DMS114 treated with DMSO at 0.1 percent for 48 hours (cell line): ENCODE results near the gene CYP4V2.
"Not testable (repeated sequence)": the region's sequence is repeated elsewhere in the genome, so short reads cannot be mapped to it uniquely, and the experiment has no call there.

Experiments
- DNase-seq: peaks from one replicate; lab custom pipeline; 2025; ENCODE audit not compliant: unreplicated experiment; lab: John Stamatoyannopoulos, UW

Gene CYP4V2

DNA sequence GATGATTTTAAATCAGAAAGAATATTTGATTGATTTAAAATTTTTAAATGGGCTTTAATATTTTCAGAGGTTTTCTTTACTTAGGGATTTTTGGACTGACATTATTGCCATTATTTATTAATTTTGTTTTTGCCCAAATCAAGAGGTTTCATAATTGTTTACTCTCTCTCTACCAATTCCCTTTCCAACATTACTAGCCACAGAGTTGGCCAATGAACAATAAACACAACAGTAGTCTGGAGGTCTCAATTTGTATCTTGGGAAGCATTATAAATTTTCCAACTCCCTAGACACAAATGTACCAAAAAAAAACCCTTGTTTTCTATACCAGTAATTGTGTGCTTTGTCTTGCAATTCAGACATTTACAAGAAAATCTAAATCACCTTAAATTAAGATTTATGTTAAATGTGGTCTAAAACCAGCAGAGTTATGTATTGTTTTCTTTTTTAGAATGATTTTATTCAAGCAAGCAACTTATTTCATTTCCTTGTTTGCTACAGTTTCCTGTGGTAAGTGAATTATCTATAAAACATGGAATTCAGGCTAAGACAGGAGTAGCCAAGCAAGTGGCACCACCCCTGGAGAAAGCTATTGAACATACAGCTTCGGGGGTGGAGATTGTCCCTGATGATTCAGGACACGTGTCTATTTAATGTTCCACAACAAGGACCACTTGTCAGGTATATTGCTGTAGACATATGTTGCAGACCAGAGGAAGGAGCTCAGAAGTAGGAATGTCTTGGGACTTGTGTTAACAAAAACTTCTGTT lies 36.6 kb downstream of the CYP4V2 start:
- no peak for DNase-seq

DNA sequence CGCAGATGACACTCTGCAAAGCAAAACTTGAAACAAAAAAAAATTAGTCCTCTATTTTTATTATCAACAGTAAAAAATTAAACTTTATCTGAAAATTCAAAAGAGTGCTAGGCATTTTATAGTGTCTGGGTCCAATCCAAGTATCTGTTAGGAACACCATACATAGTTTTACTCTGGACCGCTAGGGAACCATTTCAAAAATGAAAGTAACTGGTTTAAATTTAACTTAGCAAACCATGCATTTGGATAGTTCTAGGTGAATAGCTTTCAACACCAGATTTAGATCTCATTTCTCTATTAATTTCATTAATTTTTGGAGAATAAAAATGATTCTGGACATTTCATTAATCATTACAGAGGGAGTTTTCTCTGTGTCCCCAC lies 37.1 kb downstream of the CYP4V2 start:
- DNase-seq: no peak

DNA sequence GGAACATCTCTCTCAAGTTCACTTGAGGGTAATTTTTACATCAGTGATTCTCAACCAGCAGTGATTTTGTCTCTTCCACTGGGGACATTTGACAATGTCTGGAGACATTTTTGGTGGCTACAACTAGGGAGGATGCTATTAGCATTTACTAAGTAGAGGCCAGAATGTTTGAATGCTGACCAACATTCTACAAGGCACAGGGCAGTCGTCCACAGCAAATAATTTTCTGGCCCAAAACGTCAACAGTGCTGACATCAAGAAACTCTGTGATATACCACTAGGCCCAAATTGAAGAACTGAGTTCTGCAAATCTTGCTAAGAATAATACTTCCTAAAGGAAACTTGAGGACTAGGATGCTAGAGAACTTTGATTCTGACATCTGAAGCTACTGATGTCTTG lies 43.0 kb downstream of the CYP4V2 start:
- no peak for DNase-seq

DNA sequence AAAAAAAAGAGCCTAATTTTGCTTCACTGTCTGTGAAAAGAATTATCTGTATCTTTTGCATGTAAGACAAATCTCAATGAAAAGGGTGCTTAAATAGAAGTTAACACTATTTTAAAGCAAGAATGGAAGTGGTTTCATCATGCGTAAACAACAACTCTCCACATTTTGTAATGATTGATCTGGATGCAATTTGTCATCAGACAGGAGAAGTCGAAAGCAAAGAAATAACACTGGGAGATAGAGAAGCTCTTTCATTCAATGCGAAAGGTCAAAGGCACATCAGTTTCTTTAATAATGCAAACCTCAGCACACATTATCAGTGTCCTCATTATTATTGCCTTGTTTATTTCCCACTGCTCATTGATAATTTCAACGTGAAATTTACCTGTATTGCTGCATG lies 44.8 kb downstream of the CYP4V2 start:
- no peak for DNase-seq

DNA sequence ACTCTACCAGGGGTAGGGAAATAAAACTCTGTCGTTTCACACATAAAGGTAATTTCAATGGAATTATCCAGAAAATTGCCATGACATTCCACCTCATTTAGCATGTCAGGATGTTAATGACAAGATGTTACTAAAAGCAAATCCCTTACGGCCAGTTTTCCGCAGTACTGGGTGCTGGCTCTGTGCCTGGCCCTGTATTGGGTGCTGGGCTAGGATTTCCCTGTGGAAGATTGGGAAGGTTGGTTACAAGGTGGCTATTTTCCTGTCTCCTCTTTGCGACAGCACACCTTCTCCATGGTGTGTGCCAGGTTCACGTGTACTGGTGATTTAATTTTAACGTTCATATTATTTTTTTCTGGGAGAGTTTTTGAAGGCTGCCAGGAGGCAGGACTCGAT lies 49.1 kb downstream of the CYP4V2 start:
- DNase-seq: no peak

DNA sequence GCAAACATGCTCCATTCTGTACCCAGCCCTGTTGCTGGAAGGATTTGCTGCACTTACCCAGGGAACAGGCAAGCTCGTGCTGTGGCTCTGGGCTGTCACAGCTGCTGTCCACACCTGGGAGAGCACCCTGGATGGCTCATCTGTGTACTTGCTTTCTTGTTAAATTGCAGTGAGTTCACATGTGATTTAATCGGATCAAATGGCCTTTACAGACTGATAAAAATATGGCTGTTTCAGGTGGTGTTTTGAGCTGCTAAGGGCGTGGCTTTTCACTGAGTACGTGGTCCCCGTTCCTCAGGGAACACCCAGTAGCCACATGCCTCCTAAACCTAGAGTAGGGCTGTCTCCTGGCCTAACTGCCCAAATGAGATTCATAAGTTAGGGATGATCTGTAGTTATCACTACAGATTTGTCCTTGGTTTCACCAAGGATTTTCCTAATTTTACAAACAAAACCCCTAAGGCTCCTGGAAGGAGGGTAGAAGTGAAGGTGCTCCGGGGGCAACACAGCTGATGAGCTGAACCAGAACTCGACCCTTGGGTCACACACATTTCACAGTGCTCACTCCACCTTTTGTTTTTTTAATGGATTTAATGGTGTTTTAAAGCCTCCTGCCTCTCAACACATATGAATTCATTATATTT lies 49.6 kb downstream of the CYP4V2 start:
- DNase-seq: peak; percentile 22

DNA sequence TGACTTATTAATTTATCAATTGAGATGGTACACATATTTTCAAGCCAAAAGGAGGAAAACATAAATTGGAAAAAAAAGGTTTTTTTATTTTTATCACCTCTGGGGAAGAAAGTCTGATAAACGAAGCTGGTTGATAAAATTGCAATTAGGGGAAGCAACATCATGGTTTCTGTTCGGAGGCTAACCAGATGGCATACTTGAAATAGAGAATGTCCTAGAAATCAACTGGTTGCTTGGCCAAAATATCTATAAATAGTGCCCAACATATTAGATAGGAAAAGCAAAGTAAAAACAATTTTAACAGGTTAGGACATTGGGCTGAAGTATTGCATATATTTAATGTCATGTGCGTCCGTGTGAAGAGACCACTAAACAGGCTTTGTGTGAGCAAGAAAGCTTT lies 50.2 kb downstream of the CYP4V2 start:
- no peak for DNase-seq

DNA sequence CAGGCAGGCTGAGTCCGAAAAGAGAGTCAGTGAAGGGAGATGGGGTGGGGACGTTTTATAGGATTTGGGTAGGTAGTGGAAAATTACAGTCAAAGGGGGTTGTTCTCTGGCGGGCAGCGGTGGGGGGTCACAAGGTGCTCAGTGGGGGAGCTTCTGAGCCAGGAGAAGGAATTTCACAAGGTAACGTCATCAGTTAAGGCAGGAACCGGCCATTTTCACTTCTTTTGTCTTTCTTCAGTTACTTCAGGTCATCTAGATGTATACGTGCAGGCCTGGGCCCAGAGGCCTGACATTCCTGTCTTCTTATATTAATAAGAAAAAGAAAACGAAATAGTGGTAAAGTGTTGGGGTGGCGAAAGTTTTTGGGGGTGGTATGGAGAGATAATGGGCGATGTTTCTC lies 50.7 kb downstream of the CYP4V2 start:
- not testable (repeated sequence) for DNase-seq

DNA sequence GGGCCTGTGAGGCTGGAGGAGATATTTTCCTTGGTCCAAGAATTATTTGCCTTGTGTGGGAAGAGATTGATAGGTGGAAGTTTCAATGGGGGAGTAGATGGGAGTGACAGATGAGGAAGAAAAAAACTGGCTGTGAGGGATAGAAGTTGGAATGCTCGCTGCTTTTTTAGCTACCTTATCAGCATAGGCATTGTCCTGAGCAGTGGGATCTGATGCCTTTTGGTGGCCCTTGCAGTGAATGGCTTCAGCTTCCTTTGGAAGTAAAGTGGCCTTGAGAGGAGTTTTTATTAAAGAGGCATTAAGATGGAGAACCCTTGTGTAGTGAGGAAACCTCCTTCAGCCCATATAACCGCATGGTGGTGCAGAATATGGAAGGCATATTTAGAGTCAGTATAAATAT lies 52.0 kb downstream of the CYP4V2 start:
- DNase-seq: no peak

DNA sequence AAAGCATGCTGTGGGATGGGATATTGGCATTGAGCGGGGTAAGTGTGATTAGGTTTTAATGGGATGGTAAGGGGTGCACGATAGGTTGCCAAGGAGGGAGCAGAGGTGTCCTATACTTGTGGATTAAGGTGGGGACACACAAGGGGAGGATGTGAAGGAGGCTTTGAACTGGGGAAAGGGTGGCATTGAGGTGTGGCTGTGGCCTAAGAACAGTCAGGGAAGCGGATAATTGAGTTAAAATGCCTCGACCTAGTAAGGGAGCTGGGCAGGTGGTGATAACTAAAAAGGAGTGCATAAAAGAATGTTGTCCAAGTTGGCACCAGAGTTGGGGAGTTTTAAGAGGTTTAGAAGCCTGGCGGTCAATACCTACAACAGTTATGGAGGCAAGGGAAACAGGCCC lies 53.5 kb downstream of the CYP4V2 start:
- DNase-seq: no peak

DNA sequence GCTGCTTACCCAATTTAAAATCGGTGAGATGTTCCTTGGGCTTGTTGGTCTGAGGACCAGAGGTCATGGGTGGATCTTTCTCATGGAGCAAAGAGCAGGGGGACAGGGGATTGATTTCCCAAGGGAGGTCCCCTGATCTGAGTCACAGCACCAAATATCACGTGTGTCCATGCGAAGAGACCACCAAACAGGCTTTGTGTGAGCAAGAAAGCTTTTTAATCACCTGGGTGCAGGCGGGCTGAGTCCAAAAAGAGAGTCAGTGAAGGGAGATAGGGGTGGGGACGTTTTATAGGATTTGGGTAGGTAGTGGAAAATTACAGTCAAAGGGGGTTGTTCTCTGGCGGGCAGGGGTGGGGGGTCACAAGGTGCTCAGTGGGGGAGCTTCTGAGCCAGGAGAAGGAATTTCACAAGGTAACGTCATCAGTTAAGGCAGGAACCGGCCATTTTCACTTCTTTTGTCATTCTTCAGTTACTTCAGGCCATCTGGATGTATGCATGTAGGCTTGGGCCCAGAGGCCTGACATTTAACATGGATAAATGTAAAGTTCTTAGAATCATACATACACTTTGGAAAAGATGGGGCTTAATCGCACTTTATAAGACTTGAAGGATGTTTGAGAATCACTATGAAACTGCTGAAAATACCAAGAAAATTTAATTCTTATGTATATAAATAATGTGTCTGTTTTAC lies 55.8 kb downstream of the CYP4V2 start:
- DNase-seq: not testable (repeated sequence)

DNA sequence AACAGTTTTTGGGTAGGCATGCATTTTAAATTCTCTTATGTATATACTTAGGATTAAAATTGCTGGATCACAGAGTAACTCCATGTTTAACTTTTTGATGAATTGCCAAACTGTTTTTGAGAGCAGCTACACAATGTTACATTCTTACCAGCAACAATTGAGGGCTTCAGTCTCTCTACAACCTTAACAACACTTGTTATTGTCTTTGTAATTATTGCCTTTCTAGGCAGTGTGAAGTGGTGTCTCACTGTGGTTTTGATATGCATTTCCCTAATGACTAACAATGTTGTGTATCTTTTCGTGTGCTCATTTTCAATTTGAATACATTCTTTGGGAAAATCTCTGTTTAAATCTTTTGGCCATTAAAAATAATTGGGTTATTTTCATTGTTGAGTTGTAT lies 57.3 kb downstream of the CYP4V2 start:
- DNase-seq: no peak

DNA sequence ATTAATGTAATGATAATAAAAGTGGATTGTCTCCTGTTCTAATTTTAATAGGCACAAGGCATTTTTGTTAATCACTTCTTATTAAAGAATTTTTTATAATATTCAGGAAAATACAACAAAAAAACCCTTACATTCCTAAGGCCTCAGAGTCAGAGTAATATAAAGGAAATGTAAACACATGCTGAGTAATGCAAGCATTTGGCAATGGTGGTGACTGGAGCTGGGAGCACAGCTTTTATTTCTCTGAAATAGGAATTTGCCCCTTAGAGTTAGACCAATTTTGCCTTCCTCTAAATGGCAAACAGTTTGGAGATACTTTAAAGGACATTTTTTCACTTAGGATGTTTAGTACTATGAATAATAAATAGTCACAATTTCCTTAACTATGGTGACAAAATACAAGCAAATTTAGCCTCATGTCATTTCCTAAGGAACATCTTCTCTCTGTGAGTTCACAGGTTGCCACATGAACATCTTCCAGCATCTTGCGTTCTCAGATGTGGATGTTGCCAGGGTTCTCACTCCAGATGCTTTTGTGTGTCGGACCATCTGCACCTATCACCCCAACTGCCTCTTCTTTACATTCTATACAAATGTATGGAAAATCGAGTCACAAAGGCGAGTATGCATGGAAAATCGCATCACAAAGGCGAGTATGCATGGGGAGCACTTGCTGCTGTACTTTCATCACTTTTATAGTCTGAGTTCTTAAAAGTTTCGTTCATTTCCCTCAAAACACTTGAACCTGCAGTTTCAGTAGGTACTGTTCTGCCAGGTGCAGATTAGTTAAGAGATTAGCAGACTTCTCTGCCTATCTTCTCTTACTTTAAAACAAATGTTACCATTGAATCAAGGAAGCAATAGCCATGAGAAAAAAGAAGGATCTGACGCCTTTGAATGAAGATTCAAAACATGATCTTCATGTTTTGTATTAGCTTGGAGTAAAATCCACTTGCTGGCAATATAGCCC lies 58.7 kb downstream of the CYP4V2 start:
- no peak for DNase-seq

DNA sequence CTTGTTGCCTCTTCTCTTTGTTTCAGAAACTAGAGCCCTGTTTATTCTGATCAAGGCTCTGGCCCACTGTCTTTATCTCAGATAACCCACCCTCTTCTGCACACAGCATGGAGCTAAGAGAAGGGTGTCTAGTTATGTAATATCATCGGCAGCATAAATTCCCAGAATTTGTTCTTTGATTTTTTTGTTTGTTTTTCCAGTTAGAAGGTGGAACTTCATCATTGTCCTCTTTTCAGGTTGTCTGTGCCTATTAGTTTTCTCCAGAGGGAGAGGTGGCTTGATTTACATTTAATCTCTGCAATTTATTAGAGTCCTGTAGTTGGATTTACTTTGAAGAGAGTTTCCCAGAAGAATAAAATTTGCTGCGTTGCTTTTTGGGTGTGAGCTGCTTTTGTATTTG lies 59.4 kb downstream of the CYP4V2 start:
- no peak for DNase-seq

DNA sequence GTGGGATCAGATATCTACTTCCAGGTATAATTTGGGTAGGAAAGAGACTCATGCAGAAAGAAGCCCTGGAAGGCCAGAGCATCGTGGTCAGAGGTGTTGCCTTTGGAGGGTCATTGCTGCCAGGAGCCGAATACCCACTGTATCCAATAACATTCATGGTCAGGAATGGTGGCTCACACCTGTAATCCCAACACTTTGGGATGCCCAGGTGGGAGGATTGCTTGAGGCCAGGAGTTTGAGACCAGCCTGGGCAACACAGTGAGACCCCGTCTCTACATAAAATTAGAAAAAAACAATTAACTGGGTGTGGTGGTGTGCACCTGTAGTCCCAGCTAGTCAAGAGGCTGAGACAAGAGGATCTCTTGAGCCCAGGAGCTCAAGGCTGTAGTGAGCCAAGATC lies 63.8 kb downstream of the CYP4V2 start:
- no peak for DNase-seq

DNA sequence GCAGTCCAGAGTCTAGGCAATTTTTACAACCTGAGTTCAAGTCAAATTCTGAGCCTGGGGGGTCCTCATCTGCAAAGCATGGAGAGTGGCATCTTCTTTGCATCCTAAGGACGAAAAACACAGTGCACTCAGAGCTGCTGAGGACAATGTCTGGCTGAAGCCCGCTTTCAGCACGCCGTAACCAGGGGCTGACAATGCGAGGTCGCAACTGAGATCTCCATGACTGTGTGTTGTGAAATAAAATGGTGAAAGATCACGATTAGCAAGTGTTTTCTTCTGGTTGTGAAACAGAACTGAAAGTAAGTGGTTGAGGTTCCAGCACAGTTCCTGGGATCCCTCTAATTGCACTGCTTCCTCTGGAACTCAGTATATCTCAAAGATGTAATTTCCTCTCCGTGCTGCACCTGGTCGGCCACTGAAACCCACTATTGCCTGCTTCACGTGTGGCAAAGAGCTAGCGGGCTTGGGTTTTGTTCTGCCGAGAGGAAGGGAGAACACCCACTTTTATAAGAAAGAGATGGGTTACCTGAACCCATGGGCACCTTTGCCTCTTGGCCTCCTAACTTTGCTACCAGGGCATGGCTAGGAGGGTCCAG lies 66.9 kb downstream of the CYP4V2 start:
- no peak for DNase-seq

DNA sequence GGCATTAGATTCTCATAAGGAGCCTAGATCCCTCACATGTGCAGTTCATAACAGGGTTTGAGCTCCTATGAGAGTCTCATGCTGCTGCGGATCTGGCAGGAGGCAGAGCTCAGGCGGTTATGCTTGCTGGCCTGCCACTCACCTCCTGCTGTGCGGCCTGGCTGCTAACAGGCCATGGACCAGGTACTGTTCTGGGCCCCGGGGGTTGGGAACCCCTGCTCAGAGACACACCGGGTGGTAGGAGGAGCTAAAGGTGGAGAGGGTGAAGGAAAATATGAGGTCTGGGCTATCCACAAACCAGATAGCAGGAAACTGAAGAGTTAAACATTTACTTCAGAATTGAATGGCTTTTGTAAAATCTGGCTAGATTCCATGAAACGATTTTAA lies 68.7 kb downstream of the CYP4V2 start:
- DNase-seq: no peak
